LNCaP clone FGC (cell line): ENCODE results near the gene ANAPC16.
"Not testable (repeated sequence)": the region's sequence is repeated elsewhere in the genome, so short reads cannot be mapped to it uniquely, and the experiment has no call there.

ENCODE experiments used
- DNase-seq: peaks from one replicate; pipeline ENCODE4 v3.0.0-alpha.2; 2011; ENCODE audit warnings: low read depth
- H3K4me3 ChIP-seq: 2 replicates; pipeline ENCODE4 v1.5.1; 2011; ENCODE audit warnings: mild to moderate bottlenecking, low read depth, low read length, control low read depth
- CTCF ChIP-seq: IDR thresholded peaks from 2 replicates; pipeline ENCODE4 v1.5.1; 2012; ENCODE audit warnings: mild to moderate bottlenecking; ENCODE audit not compliant: control insufficient read depth, insufficient read depth; ENCODE audit errors: extremely low read depth

The ANAPC16 gene

DNA sequence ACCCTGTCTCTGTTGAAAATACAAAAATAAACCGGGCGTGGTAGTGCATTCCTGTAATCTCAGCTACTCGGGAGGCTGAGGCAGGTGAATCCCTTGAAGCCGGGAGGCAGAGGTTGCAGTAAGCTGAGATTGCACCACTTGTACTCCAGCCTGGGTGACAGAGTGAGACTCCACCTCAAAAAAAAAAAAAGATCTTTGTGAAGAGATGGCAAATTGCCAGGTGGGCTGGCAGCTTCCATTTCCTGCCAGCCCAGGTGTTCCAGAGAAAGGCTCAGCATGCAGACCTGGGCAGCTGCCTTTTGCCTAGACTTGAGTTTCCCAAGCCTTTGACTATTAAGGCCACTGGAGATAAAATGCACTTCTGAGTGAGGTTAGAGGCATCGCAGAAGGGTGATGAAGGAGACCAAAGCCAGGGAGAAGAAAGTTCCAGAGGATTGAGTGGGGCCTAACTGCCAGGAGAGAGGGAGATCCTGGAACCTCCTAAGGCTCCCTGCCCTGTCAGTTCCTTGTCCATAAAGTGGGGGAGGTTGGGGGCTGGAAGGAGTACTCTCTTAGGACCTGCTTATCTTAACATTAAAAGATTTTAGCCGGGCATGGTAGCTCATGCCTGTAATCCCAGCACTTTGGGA lies 47.9 kb downstream of the ANAPC16 start:
- DNase-seq, result peak; percentile 80
- H3K4me3 ChIP-seq, result no peak overlapping the region

DNA sequence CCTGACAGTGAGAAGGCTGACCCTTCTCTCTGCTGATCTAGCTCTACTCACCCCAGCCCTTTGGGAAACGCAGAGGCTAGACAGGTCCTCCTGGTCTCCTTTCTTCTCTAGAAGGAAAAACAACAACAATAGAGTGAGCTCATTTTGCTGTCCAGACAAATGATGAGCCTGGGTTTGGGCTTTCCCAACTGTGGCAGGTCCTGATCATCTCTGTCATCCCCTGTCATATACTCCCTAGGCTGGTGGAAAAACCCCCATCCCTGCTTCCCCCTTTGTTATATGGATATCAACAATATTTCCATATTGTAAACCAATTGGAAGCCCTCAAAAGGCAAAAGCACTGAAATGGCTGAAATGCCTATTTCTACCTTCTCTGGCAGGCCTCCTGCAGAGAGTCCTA lies 48.7 kb downstream of the ANAPC16 start:
- TF ChIP-seq CTCF, result no peak
- DNase-seq, result no peak
- H3K4me3 ChIP-seq, result no peak overlapping the region

More for the DNA sequence above, 47.9 kb downstream of the ANAPC16 start:
- no peak for TF ChIP-seq CTCF

- no peak for DNase-seq
- no peak overlapping the region for H3K4me3 ChIP-seq
- TF ChIP-seq CTCF, result no peak
These were observed 49.7 kb downstream of the ANAPC16 start for GRCh38 chr10:72265508-72265907.

GRCh38 chr10:72265990-72266865 lies 50.4 kb downstream of the ANAPC16 start:
- no peak for TF ChIP-seq CTCF
- no peak for DNase-seq
- H3K4me3 ChIP-seq, result no peak overlapping the region

- TF ChIP-seq CTCF, result no peak
- DNase-seq, result no peak
- no peak overlapping the region for H3K4me3 ChIP-seq
These were observed 51.6 kb downstream of the ANAPC16 start for GRCh38 chr10:72267381-72267780.

DNA sequence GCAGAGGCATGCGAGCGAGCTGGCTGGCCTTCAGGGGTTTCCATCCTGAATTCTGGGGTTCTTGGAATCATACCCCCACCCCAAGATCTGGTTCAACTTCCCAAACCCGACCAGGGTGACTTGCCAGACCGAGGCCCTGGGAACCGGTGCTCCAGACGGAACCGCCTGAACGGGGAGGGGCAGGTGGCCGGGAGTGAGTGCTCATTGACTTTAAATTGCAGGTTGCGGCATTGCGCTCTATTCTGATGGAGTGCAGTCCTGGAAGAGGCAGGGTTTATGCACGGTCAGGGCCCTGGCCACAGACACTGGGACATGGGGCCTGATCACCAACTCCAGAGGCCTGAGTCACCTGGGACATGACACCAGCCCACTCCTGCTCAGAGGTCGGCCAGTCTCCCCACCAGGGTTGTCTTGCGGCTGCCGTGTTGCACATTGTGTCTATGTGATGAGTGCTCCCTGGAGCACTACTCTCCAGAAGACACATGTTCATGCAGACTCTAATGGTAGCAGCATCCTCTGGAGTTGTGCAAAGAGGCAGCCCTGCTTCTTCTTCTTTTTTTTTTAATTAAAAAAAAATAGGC lies 52.1 kb downstream of the ANAPC16 start:
- DNase-seq, result no peak
- no peak overlapping the region for H3K4me3 ChIP-seq
- TF ChIP-seq CTCF, result no peak

DNA sequence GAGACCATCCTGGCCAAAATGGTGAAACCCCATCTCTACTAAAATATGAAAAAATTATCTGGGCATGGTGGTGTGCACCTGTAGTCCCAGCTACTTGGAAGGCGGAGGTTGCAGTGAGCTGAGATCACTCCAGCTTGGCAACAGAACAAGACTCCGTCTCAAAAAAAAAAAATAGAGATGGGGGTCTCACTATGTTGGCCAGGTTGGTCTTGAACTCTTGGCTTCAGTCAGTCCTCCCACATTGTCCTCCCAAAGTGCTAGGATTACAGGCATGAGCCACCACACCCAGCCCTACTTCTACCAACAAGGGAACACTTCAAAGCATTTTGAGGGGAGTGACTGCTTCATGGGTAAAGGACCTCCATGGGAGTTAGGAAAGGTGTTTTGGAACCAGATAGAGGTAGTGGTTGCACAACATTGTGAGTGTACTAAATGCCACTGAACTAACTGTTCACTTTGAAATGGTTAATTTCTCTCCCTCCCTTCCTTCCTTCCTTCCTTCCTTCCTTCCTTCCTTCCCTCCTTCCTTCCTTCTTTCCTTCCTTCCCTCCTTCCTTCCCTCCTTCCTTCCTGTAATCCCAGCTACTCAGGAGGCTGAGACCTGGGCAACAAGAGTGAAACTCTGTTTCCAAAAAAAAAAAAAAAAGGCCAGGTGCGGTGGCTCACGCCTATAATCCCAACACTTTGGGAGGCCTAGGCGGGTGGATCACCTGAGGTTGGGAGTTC lies 52.8 kb downstream of the ANAPC16 start:
- H3K4me3 ChIP-seq, DNase-seq: not testable (repeated sequence)
